K562 (cell line): ENCODE results near the gene BSN. TPM values are rescaled to one million over a fixed set of nuclear protein-coding genes. Genes with fewer than 3 reads are reported as not detected.

Experiments
- ATAC-seq: fragments of 200-7000 bp; cut with Tn5 transposase; 3 replicates; pipeline ENCODE4 v1.9.1; 2020; ENCODE audit warnings: moderate library complexity
- BruUV-seq: library from RNA; stranded (reverse); fragments of 400-500 nt; replicated peaks from 2 replicates; lab custom pipeline; 2021; lab: Mats Ljungman, UMichigan
- CTCF ChIA-PET: fragments of 300-600 bp; formaldehyde crosslinking; extraction: SDS; loops from one replicate; lab custom pipeline; 2021; ENCODE audit warnings: low intra/inter-chr PET ratio; lab: Yijun Ruan, JAX
- POLR2A ChIA-PET: fragments of 300-600, 350-650 bp; sonication (Branson Sonifier 250); formaldehyde crosslinking; extraction: SDS; loops from one replicate; lab custom pipeline; 2021; ENCODE audit warnings: antibody characterized with exemption, inconsistent platforms; lab: Yijun Ruan, JAX
- DNase-seq, 4 experiments: peaks; one replicate each; pipeline versions ENCODE4 v3.0.0 to v3.0.0-alpha.2; 2011 to 2018; ENCODE audit warnings: low spot score in 3 of 4, mixed read lengths in 3 of 4; ENCODE audit errors: extremely low read depth in 1 of 4
- FAIRE-seq: peaks from 2 replicates; lab custom pipeline; 2011; peaks lifted over from hg19 to GRCh38; lab: Jason Lieb, UNC
- H2AFZ ChIP-seq: 2 replicates; pipeline ENCODE4 v1.6.0; 2011; ENCODE audit warnings: low read depth, low read length, control low read depth, inconsistent platforms
- H3K27ac ChIP-seq: fragments of 200-600 bp; 3 replicates; pipeline ENCODE4 v1.8.0; 2011; ENCODE audit warnings: low read depth, mild to moderate bottlenecking, control low read depth, inconsistent platforms, low read length, moderate library complexity, mixed read lengths; ENCODE audit errors: extremely low read depth
- H3K27me3 ChIP-seq, 2 experiments: fragments of 300-600 bp in 1 of 2; 2 replicates in 1 of 2; 3 replicates in 1 of 2; pipeline versions ENCODE4 v1.6.0 to v1.8.0; 2011; ENCODE audit warnings: inconsistent platforms in 2 of 2, low read length in 2 of 2, mild to moderate bottlenecking in 1 of 2, mixed read lengths in 1 of 2, moderate library complexity in 1 of 2; ENCODE audit not compliant: control insufficient read depth in 2 of 2, insufficient read depth in 2 of 2
- H3K36me3 ChIP-seq: fragments of 300-600 bp; 3 replicates; pipeline ENCODE4 v1.8.0; 2011; ENCODE audit warnings: mild to moderate bottlenecking, low read length, inconsistent platforms; ENCODE audit not compliant: control insufficient read depth, insufficient read depth
- H3K4me1 ChIP-seq, 2 experiments: fragments of 200-600 bp in 1 of 2; replicated peaks in 1 of 2; 2 replicates in 1 of 2; 3 replicates in 1 of 2; pipeline versions ENCODE4 v1.5.1 to v1.8.0; 2011; ENCODE audit warnings: inconsistent platforms in 2 of 2, low read length in 2 of 2, mild to moderate bottlenecking in 1 of 2, mixed read lengths in 1 of 2, moderate library complexity in 1 of 2; ENCODE audit not compliant: control insufficient read depth in 2 of 2, insufficient read depth in 2 of 2
- H3K4me2 ChIP-seq: 2 replicates; pipeline ENCODE4 v1.6.1; 2011; ENCODE audit warnings: low read length, control low read depth, inconsistent platforms, mixed read lengths; ENCODE audit not compliant: insufficient read depth
- H3K4me3 ChIP-seq: fragments of 200-600 bp; sonication (generic), shearing (Covaris generic); 2 replicates; pipeline ENCODE4 v1.5.1; 2016; ENCODE audit warnings: control low read depth, inconsistent platforms
- H3K79me2 ChIP-seq: fragments of 200-600 bp; 3 replicates; pipeline ENCODE4 v1.8.0; 2011; ENCODE audit warnings: low read length, inconsistent platforms; ENCODE audit not compliant: control insufficient read depth, insufficient read depth
- H3K9ac ChIP-seq, 2 experiments: 2 replicates each; pipeline versions ENCODE4 v1.6.0 to v1.6.1; 2011; ENCODE audit warnings: low read depth in 2 of 2, low read length in 2 of 2, control low read depth in 1 of 2, inconsistent platforms in 1 of 2, mild to moderate bottlenecking in 1 of 2, mixed read lengths in 1 of 2; ENCODE audit not compliant: insufficient read depth in 1 of 2
- H3K9me1 ChIP-seq: one replicate; pipeline ENCODE4 v1.6.0; 2011; ENCODE audit warnings: inconsistent platforms, mild to moderate bottlenecking, low read length, moderate library complexity; ENCODE audit not compliant: control insufficient read depth, insufficient read depth
- H3K9me3 ChIP-seq: replicated peaks from 2 replicates; pipeline ENCODE4 v1.5.1; 2011; ENCODE audit warnings: low read depth, low read length, inconsistent platforms; ENCODE audit not compliant: control insufficient read depth, insufficient read depth
- H4K20me1 ChIP-seq: replicated peaks from 2 replicates; pipeline ENCODE4 v1.6.1; 2011; ENCODE audit warnings: low read length, inconsistent platforms, mixed read lengths; ENCODE audit not compliant: control insufficient read depth, insufficient read depth
- CCAR2 ChIP-seq: fragments of 200-400 bp; formaldehyde crosslinking; IDR thresholded peaks from 2 replicates; pipeline ENCODE4 v1.6.1; 2017; ENCODE audit warnings: mild to moderate bottlenecking, low read depth, low read length
- MXD1 ChIP-seq: fragments of 250-450 bp; sonication (Bioruptor Pico); IDR thresholded peaks from 2 replicates; pipeline ENCODE4 v1.8.0; 2021; ENCODE audit warnings: borderline replicate concordance, mild to moderate bottlenecking, moderate library complexity; ENCODE audit not compliant: poor library complexity, severe bottlenecking
- MYC ChIP-seq, 2 experiments: fragments of 250-450 bp in 1 of 2; sonication (Bioruptor Pico) in 1 of 2; IDR thresholded peaks; 2 replicates each; pipeline versions ENCODE4 v1.5.1 to v1.6.1; 2012 to 2021; ENCODE audit warnings: low read depth in 2 of 2, borderline replicate concordance in 1 of 2, improper control_type of control experiment in 1 of 2, low read length in 1 of 2, mild to moderate bottlenecking in 1 of 2, moderate library complexity in 1 of 2
- NFATC3 ChIP-seq: fragments of 450-650 bp; IDR thresholded peaks from 2 replicates; pipeline ENCODE4 v1.6.1; 2017; ENCODE audit warnings: mild to moderate bottlenecking
- PHB ChIP-seq: fragments of 250-450 bp; sonication (Bioruptor Pico); IDR thresholded peaks from 2 replicates; pipeline ENCODE4 v1.5.0; 2021
- SFPQ ChIP-seq: fragments of 200-400 bp; formaldehyde crosslinking; IDR thresholded peaks from 2 replicates; pipeline ENCODE4 v1.6.1; 2017; ENCODE audit warnings: mild to moderate bottlenecking, low read depth, low read length, moderate library complexity
- SMAD3 ChIP-seq: fragments of 450-650 bp; formaldehyde crosslinking; conservative IDR thresholded peaks from 2 replicates; pipeline ENCODE4 v1.4.0; 2020; ENCODE audit warnings: mild to moderate bottlenecking
- SNIP1 ChIP-seq: fragments of 450-650 bp; IDR thresholded peaks from 2 replicates; pipeline ENCODE4 v1.7.1; 2017; ENCODE audit warnings: low read depth, mild to moderate bottlenecking
- ZNF224 ChIP-seq: sonication (generic); formaldehyde crosslinking; IDR thresholded peaks from 2 replicates; pipeline ENCODE4 v1.8.0; 2022; ENCODE audit warnings: mild to moderate bottlenecking, missing genetic modification reagents
- ZNF407 ChIP-seq: fragments of 450-650 bp; IDR thresholded peaks from 2 replicates; pipeline ENCODE4 v1.6.1; 2016; ENCODE audit warnings: low read depth
- WGBS: fragments of 100-300 bp; shearing (Covaris generic); methylation state at CpG from one replicate; pipeline ENCODE4 v1.1.6; 2016; ENCODE audit warnings: low coverage, mixed read lengths; ENCODE audit not compliant: insufficient coverage; ENCODE audit errors: missing lambda C conversion rate; 5-methylcytosine and 5-hydroxymethylcytosine counted together
- in situ Hi-C: fragments of 300-500 bp; cut with MboI; formaldehyde crosslinking; loops from 4 replicates; pipeline ENCODE4 v1.15.0; 2018; ENCODE audit warnings: inconsistent platforms, mixed read lengths
- intact Hi-C: fragments of 100-400 bp; cut with micrococcal nuclease; formaldehyde crosslinking; loops from 2 replicates; pipeline ENCODE4 v1.14.2; 2022
- polyA plus RNA-seq, 8 experiments: library from polyadenylated mRNA; depleted of rRNA in 4 of 8; stranded (reverse) in 5 of 8; unstranded in 3 of 8; fragments of >200 nt; fragmentation: Nextera tagmentation in 2 of 8; fragmentation: Illumina TruSeq in 1 of 8; extraction: Ambion mirVana in 2 of 8; extraction: Trizol in 1 of 8; gene quantifications; 2 replicates each; pipeline versions ENCODE4 v1.2.1 to v1.2.3, GENCODE V29; 2011 to 2014; ENCODE audit warnings: inconsistent platforms in 1 of 8, missing spikeins in 1 of 8
- total RNA-seq, 7 experiments: library from RNA; depleted of rRNA in 6 of 7; stranded (reverse); fragments of >200 nt in 6 of 7; fragmentation: Illumina TruSeq in 2 of 7; extraction: Trizol in 2 of 7; gene quantifications; 2 replicates each; pipeline versions ENCODE4 v1.2.1 to v1.2.3, GENCODE V29; 2011 to 2021; ENCODE audit warnings: low replicate concordance in 1 of 7

The BSN gene
- total and polyA plus RNA-seq, 9 of the 15 experiments (the other 6 are each of a cell fraction or from before 2014, with no cell fraction given): 0.03 to 1.5 (median 0.29) TPM

GRCh38 chr3:49614936-49615335 is 60.7 kb downstream of the BSN start:
- DNase-seq: no peak
- in situ Hi-C loops (no loop called here), intact Hi-C loops (no loop called here)
- no peaks in the 10 kb centered on the region for H3K9me3 ChIP-seq
- H3K4me1 ChIP-seq: no peaks in the 10 kb centered on the region
- no peak overlapping the region for H3K4me2 ChIP-seq
- no peak for ATAC-seq
- WGBS: 8% methylated on average over 1 of the region's 1 CpG
- no peak overlapping the region for H3K27ac ChIP-seq
- no peaks in the 10 kb centered on the region for H4K20me1 ChIP-seq
- ChIA-PET CTCF (no interaction called here), POLR2A (interaction anchor here (0.6 to 1.1 kb wide), 2 partner anchors 34 to 835 kb away, joined by 4 read pairs; no protein-coding TSS in a partner anchor)
- H2AFZ ChIP-seq: no peak overlapping the region
- H3K9ac ChIP-seq: no peak overlapping the region
- H3K27me3 ChIP-seq: no peaks in the 10 kb centered on the region
- BruUV-seq: no TSS peak
- H3K9me1 ChIP-seq: no peaks in the 10 kb centered on the region
- no peak for FAIRE-seq
- no peak overlapping the region for H3K4me3 ChIP-seq
- no peaks in the 10 kb centered on the region for H3K36me3 ChIP-seq
- no peaks in the 10 kb centered on the region for H3K79me2 ChIP-seq
- TF ChIP-seq NFATC3 (no peak), PHB (CRISPR knock-in tag) (no peak), ZNF224 (no peak), MYC (IDR thresholded peaks at IDR 0.05; ENCODE audit: low read depth, low read length) (no peak), MYC (CRISPR knock-in tag; IDR thresholded peaks at IDR 0.05; ENCODE audit: borderline replicate concordance, low read depth) (no peak), MXD1 (CRISPR knock-in tag) (no peak), SNIP1 (no peak), ZNF407 (no peak), SFPQ (no peak), CCAR2 (no peak), SMAD3 (CRISPR knock-in tag) (no peak)
